ENCODE measurements around the gene ACVRL1. TPM values are rescaled to one million over a fixed set of nuclear protein-coding genes. Genes with fewer than 3 reads are reported as not detected.

ACVRL1 gene
- total RNA-seq, 1 donor from 2014 or later, result 0.49 TPM

- Mint-ChIP-seq H3K9me3 (peaks cover 12% of the 10 kb centered on the region), H3K4me1 (peaks cover 22% of the 10 kb centered on the region), H3K4me3 (peak overlapping the region; percentile 78), H3K27ac (ENCODE audit: unreplicated experiment) (no peak overlapping the region), H3K36me3 (ENCODE audit: low read depth) (peaks cover 8% of the 10 kb centered on the region), H3K27me3 (ENCODE audit: low read depth) (peaks cover 27% of the 10 kb centered on the region)
- no peak for TF ChIP-seq CTCF (conservative IDR thresholded peaks at IDR 0.05)
- DNase-seq (ENCODE audit: low read depth, low spot score), result no peak
Measured at GRCh38 chr12:51949342-51950030, 42.2 kb downstream of the ACVRL1 start.

GRCh38 chr12:51950682-51951198, 43.4 kb downstream of the ACVRL1 start:
- TF ChIP-seq CTCF (conservative IDR thresholded peaks at IDR 0.05), result no peak
- Mint-ChIP-seq H3K27ac (ENCODE audit: unreplicated experiment) (peak overlapping the region; percentile 91), H3K4me3 (peak overlapping the region; percentile 97), H3K36me3 (ENCODE audit: low read depth) (peaks cover 3% of the 10 kb centered on the region), H3K27me3 (ENCODE audit: low read depth) (peaks cover 27% of the 10 kb centered on the region), H3K9me3 (peaks cover 5% of the 10 kb centered on the region), H3K4me1 (peaks cover 34% of the 10 kb centered on the region)
- DNase-seq (ENCODE audit: low read depth, low spot score), result no peak

- peak; percentile 81 for DNase-seq (ENCODE audit: low read depth, low spot score)
- H3K4me1 Mint-ChIP-seq, result peaks cover 34% of the 10 kb centered on the region
- H3K27ac Mint-ChIP-seq (ENCODE audit: unreplicated experiment), result peak within 1 kb of the TSS; percentile 91
- H3K36me3 Mint-ChIP-seq (ENCODE audit: low read depth), result peaks cover 3% of the 10 kb centered on the region
- peaks cover 27% of the 10 kb centered on the region for H3K27me3 Mint-ChIP-seq (ENCODE audit: low read depth)
- peak within 1 kb of the TSS; percentile 97 for H3K4me3 Mint-ChIP-seq
- H3K9me3 Mint-ChIP-seq, result peaks cover 2% of the 10 kb centered on the region
- no peak for TF ChIP-seq CTCF (conservative IDR thresholded peaks at IDR 0.05)
Measured at GRCh38 chr12:51951199-51951842, 44.0 kb downstream of the ACVRL1 start, which contains the start of gene ACVR1B. Gene ACVR1B (plus strand): TSS chr12:51951699. CDS start chr12:51951744, 45 bp downstream.

- TF ChIP-seq CTCF (conservative IDR thresholded peaks at IDR 0.05), result no peak
- peak; percentile 21 for DNase-seq (ENCODE audit: low read depth, low spot score)
- H3K4me3 Mint-ChIP-seq, result peak overlapping the region; percentile 82
- peaks cover 34% of the 10 kb centered on the region for H3K4me1 Mint-ChIP-seq
- no peaks in the 10 kb centered on the region for H3K9me3 Mint-ChIP-seq
- H3K36me3 Mint-ChIP-seq (ENCODE audit: low read depth), result no peaks in the 10 kb centered on the region
- peak overlapping the region; percentile 90 for H3K27ac Mint-ChIP-seq (ENCODE audit: unreplicated experiment)
- peaks cover 27% of the 10 kb centered on the region for H3K27me3 Mint-ChIP-seq (ENCODE audit: low read depth)
Measured at GRCh38 chr12:51951843-51952722, 44.8 kb downstream of the ACVRL1 start.

DNA sequence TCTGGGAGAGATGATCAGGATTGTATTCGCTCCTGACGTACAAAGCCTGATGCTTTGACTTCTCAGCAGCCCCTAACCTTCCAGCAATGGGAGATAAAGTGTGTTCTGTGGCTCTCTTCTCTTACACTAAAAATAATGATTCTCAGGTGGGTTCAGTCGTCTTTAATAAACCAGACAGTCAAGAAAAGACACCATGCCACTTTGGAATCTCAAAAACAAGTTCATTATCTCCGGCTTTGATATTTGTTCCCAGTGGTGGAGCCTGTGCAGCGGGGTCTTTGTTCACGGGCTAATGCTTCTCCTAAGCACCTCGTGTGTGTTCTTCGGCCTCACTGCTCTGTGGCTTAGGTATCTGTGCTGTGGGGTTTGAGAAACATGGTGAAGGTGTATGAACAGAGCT, 45.8 kb downstream of the ACVRL1 start:
- TF ChIP-seq CTCF (conservative IDR thresholded peaks at IDR 0.05), result no peak
- peak overlapping the region; percentile 82 for H3K4me3 Mint-ChIP-seq
- no peaks in the 10 kb centered on the region for H3K36me3 Mint-ChIP-seq (ENCODE audit: low read depth)
- DNase-seq (ENCODE audit: low read depth, low spot score), result peak; percentile 4
- H3K9me3 Mint-ChIP-seq, result no peaks in the 10 kb centered on the region
- H3K4me1 Mint-ChIP-seq, result peaks cover 34% of the 10 kb centered on the region
- peak overlapping the region; percentile 47 for H3K27ac Mint-ChIP-seq (ENCODE audit: unreplicated experiment)
- H3K27me3 Mint-ChIP-seq (ENCODE audit: low read depth), result peaks cover 24% of the 10 kb centered on the region

Measured in neural crest cell (in vitro differentiated cells).